Stimulated activated CD8-positive, alpha-beta memory T cell treated with anti-CD3 and anti-CD28 coated beads, Interleukin-12 subunit alpha, Interleukin-12 subunit beta, amount 100 ng/mL, for 1 hour (primary cell): ENCODE data around the gene ANKS3.

ENCODE experiments used
- DNase-seq: peaks from one replicate; pipeline ENCODE4 v3.0.0-alpha.2; 2020; ENCODE audit warnings: low read depth

ANKS3 gene

GRCh38 chr16:4667203-4667963 is 66.7 kb downstream of the ANKS3 start:
- DNase-seq = no peak

DNA sequence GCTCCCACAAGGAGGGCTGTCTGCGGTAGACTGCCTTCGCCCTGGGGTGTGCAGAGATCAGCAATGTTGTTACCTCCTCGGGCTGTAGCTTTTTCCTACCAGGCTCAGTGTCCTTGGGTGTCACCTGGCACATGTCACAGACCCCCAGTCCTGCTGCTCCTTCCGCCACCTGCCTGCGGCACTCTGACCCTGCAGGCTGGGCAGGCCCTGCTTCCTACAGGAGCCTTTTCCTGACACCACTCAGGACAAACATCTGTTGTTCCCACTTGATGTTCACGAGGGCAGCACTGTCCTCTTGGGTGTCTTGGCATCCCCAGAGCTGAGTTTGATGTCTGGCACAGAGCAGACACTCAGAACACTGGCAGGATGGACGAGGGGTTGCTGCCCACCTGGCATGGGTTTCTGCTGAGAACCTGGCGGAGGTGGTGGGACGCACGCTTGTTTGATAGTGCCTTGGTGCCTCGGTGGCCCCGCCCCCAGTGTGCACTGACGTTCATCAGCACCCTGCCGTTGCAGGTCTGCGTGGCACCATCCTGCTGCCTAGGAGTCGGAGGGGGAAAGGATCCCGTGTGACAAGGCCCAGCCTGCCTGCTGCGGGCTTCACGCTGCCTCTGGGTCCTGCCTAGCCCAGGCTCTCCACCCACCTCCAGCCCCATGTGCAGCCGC is 67.4 kb downstream of the ANKS3 start:
- DNase-seq = no peak

- DNase-seq = peak; percentile 22
Observed at GRCh38 chr16:4664538-4665418, 69.3 kb downstream of the ANKS3 start.

- no peak for DNase-seq
Observed at GRCh38 chr16:4663777-4664465, 70.2 kb downstream of the ANKS3 start.

DNA sequence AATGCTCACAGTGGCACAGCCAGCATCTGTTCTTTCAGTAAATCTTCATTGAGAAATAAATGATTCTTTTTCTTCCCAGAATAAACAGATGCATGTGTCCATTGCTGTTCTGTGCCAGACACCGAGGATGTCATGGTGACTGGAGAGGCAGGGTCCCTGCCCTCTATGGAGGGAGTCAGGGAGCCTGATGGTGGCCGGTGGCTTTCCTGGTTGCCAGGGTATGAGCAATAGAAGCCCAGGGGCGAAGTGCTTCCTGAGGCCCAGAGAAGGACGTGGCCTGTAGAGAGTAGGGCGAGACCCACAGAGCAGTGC is 70.7 kb downstream of the ANKS3 start:
- DNase-seq = no peak

- no peak for DNase-seq
Observed at GRCh38 chr16:4661661-4662060, 72.4 kb downstream of the ANKS3 start.

- peak; percentile 36 for DNase-seq
Observed at GRCh38 chr16:4660454-4661007, 73.5 kb downstream of the ANKS3 start.

- DNase-seq = no peak
Observed at GRCh38 chr16:4659363-4660353, 74.4 kb downstream of the ANKS3 start.

- DNase-seq = no peak
Observed at GRCh38 chr16:4656695-4657686, 77.1 kb downstream of the ANKS3 start.

- DNase-seq = no peak
Observed at GRCh38 chr16:4656221-4656620, 77.8 kb downstream of the ANKS3 start.

GRCh38 chr16:4655801-4656200 is 78.3 kb downstream of the ANKS3 start:
- no peak for DNase-seq

DNA sequence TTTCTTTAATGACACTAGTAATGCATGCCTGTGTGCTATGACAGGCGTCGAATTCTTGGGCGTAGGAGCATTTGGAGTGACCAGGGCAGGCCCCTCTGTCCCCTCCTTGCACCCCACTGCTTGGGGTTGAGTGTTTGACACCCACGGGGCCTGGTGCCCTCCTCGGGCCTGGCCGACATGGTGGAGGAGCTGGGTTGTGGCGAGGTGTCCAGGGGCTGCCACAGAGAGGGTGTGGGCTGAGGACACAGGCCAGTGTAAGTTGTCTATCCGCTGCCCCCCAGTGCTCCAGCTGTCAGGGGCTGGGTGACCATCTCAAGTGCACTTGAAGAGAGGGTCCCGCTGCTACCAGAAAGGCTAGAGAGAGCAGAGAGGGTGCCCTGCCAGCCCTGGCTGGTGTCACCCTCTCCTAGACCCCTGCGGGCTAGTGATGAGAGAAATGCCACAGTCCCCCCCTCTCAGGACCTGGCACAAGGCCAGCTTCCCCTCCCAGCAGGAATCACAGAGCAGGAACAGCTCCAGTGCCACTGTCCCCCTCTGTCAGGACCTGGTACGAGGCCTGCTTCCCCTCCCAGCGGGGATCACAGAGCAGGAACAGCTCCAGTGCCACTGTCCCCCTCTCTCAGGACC is 79.0 kb downstream of the ANKS3 start:
- DNase-seq = no peak

DNA sequence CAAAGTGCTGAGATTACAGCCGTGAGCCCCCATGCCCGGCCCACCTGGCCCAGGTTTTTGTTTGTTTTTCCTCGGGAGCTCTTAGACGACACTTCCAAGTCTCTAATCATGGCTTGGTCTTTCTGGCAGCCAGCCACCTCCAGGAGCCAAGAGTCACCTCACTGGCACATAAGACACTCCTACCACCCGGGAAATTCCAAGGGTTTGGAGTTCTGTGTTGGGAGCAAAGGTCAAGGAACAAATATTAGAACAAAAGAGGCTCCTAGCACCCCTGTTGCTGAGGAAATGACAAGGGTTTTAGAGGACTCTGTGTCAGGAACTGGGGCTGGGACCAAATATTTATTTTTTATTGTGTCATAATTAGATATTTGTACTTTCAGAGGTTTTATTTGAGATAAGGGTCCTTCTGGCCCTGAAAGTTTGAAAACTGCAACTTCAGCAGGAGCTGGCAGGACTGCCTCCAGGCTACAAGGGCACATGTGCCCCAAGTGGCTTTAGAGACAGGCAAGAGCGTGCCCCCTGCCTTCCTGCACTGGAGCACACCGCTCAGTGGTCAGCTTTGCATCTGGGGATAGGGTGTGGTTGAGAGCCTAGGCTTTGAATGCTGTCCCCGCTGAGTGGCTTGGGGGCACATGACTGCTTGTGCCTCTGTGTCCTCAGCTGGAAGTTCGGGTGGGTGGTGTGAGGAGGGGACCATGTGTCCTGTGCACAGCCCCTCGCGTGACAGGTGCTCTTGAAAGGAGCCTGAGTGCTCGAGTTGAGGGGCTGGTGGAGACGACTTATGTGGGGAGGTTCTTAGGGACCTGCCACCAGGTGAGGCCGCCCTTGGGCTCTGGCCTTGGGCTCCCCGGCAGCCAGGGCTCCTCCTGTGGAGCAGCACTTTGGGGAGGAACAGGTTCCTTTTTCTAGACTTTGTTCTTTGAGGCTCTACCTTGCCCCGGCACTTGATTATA is 79.8 kb downstream of the ANKS3 start:
- no peak for DNase-seq

DNA sequence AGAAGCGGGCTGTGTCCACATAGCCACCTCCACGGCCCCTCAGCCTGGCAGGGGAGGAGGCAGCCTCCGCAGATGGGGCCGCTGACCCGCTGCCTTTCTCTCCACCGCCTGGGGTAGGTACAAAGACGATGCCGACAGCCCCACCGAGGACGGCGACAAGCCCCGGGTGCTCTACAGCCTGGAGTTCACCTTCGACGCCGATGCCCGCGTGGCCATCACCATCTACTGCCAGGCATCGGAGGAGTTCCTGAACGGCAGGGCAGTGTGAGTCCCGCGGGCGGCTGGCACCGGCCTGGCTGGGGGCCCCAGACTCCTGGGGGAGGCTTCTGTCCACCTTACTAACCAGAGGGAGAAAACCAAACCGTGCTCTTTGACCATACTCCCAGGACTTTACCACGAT is 81.5 kb downstream of the ANKS3 start:
- no peak for DNase-seq

DNA sequence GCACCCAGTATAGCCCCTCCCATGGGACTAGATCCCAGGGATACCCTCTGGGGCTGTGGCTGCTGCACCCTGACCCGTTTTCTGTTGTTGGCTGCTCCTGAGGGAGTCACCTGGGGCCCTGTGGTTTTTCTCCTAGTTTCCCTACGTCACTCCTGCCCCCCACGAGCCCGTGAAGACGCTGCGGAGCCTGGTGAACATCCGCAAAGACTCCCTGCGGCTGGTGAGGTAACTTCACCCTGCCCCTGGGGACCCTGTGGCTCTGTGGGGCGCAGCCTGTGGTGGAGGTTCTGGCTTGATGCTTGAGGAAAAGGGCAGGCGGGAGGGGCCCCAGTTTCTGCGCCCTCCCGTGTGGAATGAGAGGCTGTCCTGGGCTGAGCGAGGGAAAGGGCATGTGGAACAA is 82.2 kb downstream of the ANKS3 start:
- DNase-seq = no peak

GRCh38 chr16:4650443-4651074 is 83.5 kb downstream of the ANKS3 start:
- peak; percentile 53 for DNase-seq

GRCh38 chr16:4649744-4650442 is 84.2 kb downstream of the ANKS3 start:
- no peak for DNase-seq
